Measurements from ENCODE around the gene LRIT1.

Gene LRIT1

GRCh38 chr10:84235096-84235495 lies 6.2 kb downstream of the LRIT1 start:
- Histone ChIP-seq H3K27ac (no peak overlapping the region), H3K36me3 (no peaks in the 10 kb centered on the region), H3K9me3 (no peaks in the 10 kb centered on the region), H3K27me3 (peaks cover 26% of the 10 kb centered on the region), H3K4me1 (ENCODE audit: control insufficient read depth in 1 of 2, insufficient read depth in 1 of 2, low read depth in 1 of 2, low read length in 1 of 2) (no peaks in the 10 kb centered on the region), H3K4me3 (ENCODE audit: low read depth in 1 of 2, low read length in 1 of 2) (no peak overlapping the region)
- TF ChIP-seq, protein P1, sequence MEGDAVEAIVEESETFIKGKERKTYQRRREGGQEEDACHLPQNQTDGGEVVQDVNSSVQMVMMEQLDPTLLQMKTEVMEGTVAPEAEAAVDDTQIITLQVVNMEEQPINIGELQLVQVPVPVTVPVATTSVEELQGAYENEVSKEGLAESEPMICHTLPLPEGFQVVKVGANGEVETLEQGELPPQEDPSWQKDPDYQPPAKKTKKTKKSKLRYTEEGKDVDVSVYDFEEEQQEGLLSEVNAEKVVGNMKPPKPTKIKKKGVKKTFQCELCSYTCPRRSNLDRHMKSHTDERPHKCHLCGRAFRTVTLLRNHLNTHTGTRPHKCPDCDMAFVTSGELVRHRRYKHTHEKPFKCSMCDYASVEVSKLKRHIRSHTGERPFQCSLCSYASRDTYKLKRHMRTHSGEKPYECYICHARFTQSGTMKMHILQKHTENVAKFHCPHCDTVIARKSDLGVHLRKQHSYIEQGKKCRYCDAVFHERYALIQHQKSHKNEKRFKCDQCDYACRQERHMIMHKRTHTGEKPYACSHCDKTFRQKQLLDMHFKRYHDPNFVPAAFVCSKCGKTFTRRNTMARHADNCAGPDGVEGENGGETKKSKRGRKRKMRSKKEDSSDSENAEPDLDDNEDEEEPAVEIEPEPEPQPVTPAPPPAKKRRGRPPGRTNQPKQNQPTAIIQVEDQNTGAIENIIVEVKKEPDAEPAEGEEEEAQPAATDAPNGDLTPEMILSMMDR (IDR thresholded peaks at IDR 0.05) = no peak

DNA sequence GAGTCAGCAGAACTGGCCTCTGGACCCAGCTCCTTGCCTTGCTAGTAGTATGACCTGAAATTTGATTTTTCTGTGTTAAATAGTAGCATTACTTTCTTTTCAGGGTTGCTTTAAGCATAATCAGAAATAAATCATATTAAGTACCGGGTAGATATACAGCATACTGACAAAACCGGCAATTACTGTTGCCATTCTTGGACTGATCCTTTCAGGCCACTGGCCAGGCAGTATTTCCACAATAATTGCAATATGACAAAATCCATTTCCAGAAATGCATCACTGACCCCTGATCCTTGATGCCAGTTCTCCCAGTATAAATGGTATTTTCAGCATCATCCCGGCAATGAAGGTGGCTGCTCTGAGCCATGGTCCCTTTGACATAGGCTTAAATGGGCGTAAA lies 6.9 kb downstream of the LRIT1 start:
- Histone ChIP-seq H3K27me3 (peaks cover 26% of the 10 kb centered on the region), H3K4me3 (ENCODE audit: low read depth in 1 of 2, low read length in 1 of 2) (no peak overlapping the region), H3K27ac (no peak overlapping the region), H3K36me3 (no peaks in the 10 kb centered on the region), H3K4me1 (ENCODE audit: control insufficient read depth in 1 of 2, insufficient read depth in 1 of 2, low read depth in 1 of 2, low read length in 1 of 2) (no peaks in the 10 kb centered on the region), H3K9me3 (no peaks in the 10 kb centered on the region)
- TF ChIP-seq, protein P1 (IDR thresholded peaks at IDR 0.05) = no peak

DNA sequence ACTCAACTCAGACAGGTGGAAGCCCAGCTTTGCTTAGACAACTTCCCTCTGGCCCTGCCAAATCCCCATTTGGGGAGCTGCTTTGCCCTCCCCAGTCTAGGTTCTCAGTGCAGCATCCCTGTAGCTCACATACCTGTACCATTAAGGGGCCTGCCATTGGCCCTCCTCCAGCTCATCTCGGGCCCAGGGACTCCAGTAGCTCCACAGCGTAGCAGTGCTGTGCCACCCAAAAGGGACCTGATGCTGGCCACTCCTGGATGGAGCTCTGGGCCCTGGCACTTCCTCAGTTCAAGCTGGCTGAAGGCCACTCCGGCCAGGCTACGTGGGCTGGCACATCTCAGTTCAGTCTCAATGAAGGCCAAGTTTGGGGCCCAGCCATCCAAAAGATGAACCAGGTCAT lies 7.4 kb downstream of the LRIT1 start:
- Histone ChIP-seq H3K27ac (no peak overlapping the region), H3K4me3 (ENCODE audit: low read depth in 1 of 2, low read length in 1 of 2) (no peak overlapping the region), H3K27me3 (peaks cover 22% of the 10 kb centered on the region), H3K9me3 (no peaks in the 10 kb centered on the region), H3K4me1 (ENCODE audit: control insufficient read depth in 1 of 2, insufficient read depth in 1 of 2, low read depth in 1 of 2, low read length in 1 of 2) (no peaks in the 10 kb centered on the region), H3K36me3 (no peaks in the 10 kb centered on the region)
- TF ChIP-seq, protein P1 (IDR thresholded peaks at IDR 0.05) = no peak

- H3K27me3 ChIP-seq = peaks cover 23% of the 10 kb centered on the region
- TF ChIP-seq, protein P1 (IDR thresholded peaks at IDR 0.05) = no peak
- H3K4me1 ChIP-seq (ENCODE audit: control insufficient read depth in 1 of 2, insufficient read depth in 1 of 2, low read depth in 1 of 2, low read length in 1 of 2) = no peaks in the 10 kb centered on the region
- H3K27ac ChIP-seq = no peak overlapping the region
- no peaks in the 10 kb centered on the region for H3K36me3 ChIP-seq
- H3K4me3 ChIP-seq (ENCODE audit: low read depth in 1 of 2, low read length in 1 of 2) = no peak overlapping the region
- no peaks in the 10 kb centered on the region for H3K9me3 ChIP-seq
Observed at GRCh38 chr10:84232376-84232775, 9.0 kb downstream of the LRIT1 start.

DNA sequence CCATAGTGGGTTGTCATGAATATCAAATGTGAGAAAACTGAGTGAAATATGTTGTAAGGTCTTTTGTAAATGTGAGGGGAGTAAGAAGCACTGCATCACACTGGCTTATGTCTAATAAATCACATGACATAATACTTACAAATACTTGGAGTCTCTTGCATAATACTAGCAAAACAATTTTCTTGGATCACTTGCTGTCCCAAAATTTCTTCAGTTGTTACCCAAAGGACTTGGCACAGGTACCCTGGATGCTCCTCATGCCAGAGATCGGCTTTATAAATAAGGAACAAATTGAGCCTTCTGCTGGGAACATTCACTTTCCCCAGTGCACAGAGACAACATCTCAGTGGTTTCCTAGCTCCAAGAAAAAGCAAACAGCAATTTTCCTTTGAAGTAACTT lies 11.0 kb downstream of the LRIT1 start:
- TF ChIP-seq, protein P1 (IDR thresholded peaks at IDR 0.05) = no peak
- Histone ChIP-seq H3K4me3 (ENCODE audit: low read depth in 1 of 2, low read length in 1 of 2) (no peak overlapping the region), H3K4me1 (ENCODE audit: control insufficient read depth in 1 of 2, insufficient read depth in 1 of 2, low read depth in 1 of 2, low read length in 1 of 2) (no peaks in the 10 kb centered on the region), H3K27ac (no peak overlapping the region), H3K9me3 (no peaks in the 10 kb centered on the region), H3K36me3 (no peaks in the 10 kb centered on the region), H3K27me3 (peaks cover 18% of the 10 kb centered on the region)

- Histone ChIP-seq H3K27me3 (peaks cover 18% of the 10 kb centered on the region), H3K4me1 (ENCODE audit: control insufficient read depth in 1 of 2, insufficient read depth in 1 of 2, low read depth in 1 of 2, low read length in 1 of 2) (no peaks in the 10 kb centered on the region), H3K9me3 (no peaks in the 10 kb centered on the region), H3K4me3 (ENCODE audit: low read depth in 1 of 2, low read length in 1 of 2) (no peak overlapping the region), H3K36me3 (no peaks in the 10 kb centered on the region), H3K27ac (no peak overlapping the region)
- TF ChIP-seq, protein P1 (IDR thresholded peaks at IDR 0.05) = no peak
Observed at GRCh38 chr10:84227810-84228209, 13.5 kb downstream of the LRIT1 start.

Measured in neutrophil (primary cell).